SK-N-SH treated with all-trans-retinoic acid at 6 μM for 48 hours (cell line): ENCODE data around the gene M1AP.
"Not testable (repeated sequence)": the region's sequence is repeated elsewhere in the genome, so short reads cannot be mapped to it uniquely, and the experiment has no call there.

ENCODE experiments used
- CREB5 ChIP-seq: fragments of 250-450 bp; sonication (Bioruptor Pico); IDR thresholded peaks from 2 replicates; pipeline ENCODE4 v1.5.1; 2020; ENCODE audit warnings: low read depth, mild to moderate bottlenecking, moderate library complexity
- CSRNP3 ChIP-seq: fragments of 250-450 bp; sonication (Bioruptor Pico); IDR thresholded peaks from 2 replicates; pipeline ENCODE4 v1.5.1; 2021; ENCODE audit warnings: mild to moderate bottlenecking, moderate library complexity
- GLIS3 ChIP-seq: fragments of 250-450 bp; sonication (Bioruptor Pico); IDR thresholded peaks from 2 replicates; pipeline ENCODE4 v1.5.0; 2020; ENCODE audit warnings: mild to moderate bottlenecking, moderate library complexity
- ISL1 ChIP-seq: fragments of 250-450 bp; sonication (Bioruptor Pico); IDR thresholded peaks from 2 replicates; pipeline ENCODE4 v2.1.2; 2022; ENCODE audit warnings: mild to moderate bottlenecking, moderate library complexity
- PATZ1 ChIP-seq: fragments of 250-450 bp; sonication (Bioruptor Pico); IDR thresholded peaks from 2 replicates; pipeline ENCODE4 v1.8.0; 2020; ENCODE audit warnings: mild to moderate bottlenecking, moderate library complexity, borderline replicate concordance
- POU6F1 ChIP-seq: fragments of 250-450 bp; sonication (Bioruptor Pico); IDR thresholded peaks from 2 replicates; pipeline ENCODE4 v1.8.0; 2021; ENCODE audit warnings: low read depth, mild to moderate bottlenecking, moderate library complexity, borderline replicate concordance
- RARB ChIP-seq: fragments of 250-450 bp; sonication (Bioruptor Pico); IDR thresholded peaks from 2 replicates; pipeline ENCODE4 v1.8.0; 2021; ENCODE audit warnings: mild to moderate bottlenecking, moderate library complexity
- ZC3H10 ChIP-seq: fragments of 250-450 bp; sonication (Bioruptor Pico); IDR thresholded peaks from 2 replicates; pipeline ENCODE4 v1.5.1; 2021; ENCODE audit warnings: mild to moderate bottlenecking, moderate library complexity
- ZNF565 ChIP-seq: fragments of 450-650 bp; formaldehyde crosslinking; conservative IDR thresholded peaks from 2 replicates; pipeline ENCODE4 v1.5.0; 2020; ENCODE audit warnings: low read depth, mild to moderate bottlenecking, moderate library complexity
- ZNF8 ChIP-seq: fragments of 450-650 bp; formaldehyde crosslinking; IDR thresholded peaks from 2 replicates; pipeline ENCODE4 v1.5.0; 2020; ENCODE audit warnings: mild to moderate bottlenecking, moderate library complexity

- TF ChIP-seq PATZ1; ZNF565; POU6F1; ISL1 (CRISPR knock-in tag); ZC3H10 (CRISPR knock-in tag); CSRNP3; RARB (CRISPR knock-in tag); CREB5 (CRISPR knock-in tag); GLIS3; ZNF8: not testable (repeated sequence)
Observed at GRCh38 chr2:74630454-74630853, 17.7 kb downstream of the M1AP start.
